BE2C (cell line): ENCODE measurements around the gene MT1X.

ENCODE experiments used
- DNase-seq: peaks from one replicate; pipeline ENCODE4 v3.0.0-alpha.2; 2020
- H3K27me3 ChIP-seq: fragments of 250-450 bp; sonication (Bioruptor Pico); 2 replicates; pipeline ENCODE4 v1.5.1; 2020; ENCODE audit warnings: mild to moderate bottlenecking
- H3K36me3 ChIP-seq: fragments of 250-450 bp; sonication (Bioruptor Pico); 2 replicates; pipeline ENCODE4 v1.5.1; 2020; ENCODE audit warnings: mild to moderate bottlenecking
- H3K4me1 ChIP-seq: fragments of 250-450 bp; sonication (Bioruptor Pico); 2 replicates; pipeline ENCODE4 v1.5.1; 2020
- H3K4me3 ChIP-seq: 2 replicates; pipeline ENCODE4 v1.5.1; 2011; ENCODE audit warnings: low read depth, low read length
- H3K9me3 ChIP-seq: fragments of 250-450 bp; sonication (Bioruptor Pico); 2 replicates; pipeline ENCODE4 v1.5.1; 2020
- CTCF ChIP-seq: IDR thresholded peaks from 2 replicates; pipeline ENCODE4 v1.5.1; 2012; ENCODE audit warnings: mild to moderate bottlenecking, low read depth, low read length

The MT1X gene

GRCh38 chr16:56729735-56730662 lies 47.7 kb downstream of the MT1X start, which contains the start of gene NUP93:
Gene NUP93 (plus strand): TSS chr16:56730129. CDS start chr16:56748248, 18,119 bp downstream.
- no peak for TF ChIP-seq CTCF
- Histone ChIP-seq H3K4me3 (peak within 1 kb of the TSS; percentile 89), H3K4me1 (peaks cover 3% of the 10 kb centered on the region; the same call in 1 of the 2 replicates), H3K36me3 (no peaks in the 10 kb centered on the region), H3K27me3 (no peaks in the 10 kb centered on the region), H3K9me3 (no peaks in the 10 kb centered on the region)
- peak; percentile 94 for DNase-seq

GRCh38 chr16:56732366-56732765 lies 50.1 kb downstream of the MT1X start:
- H3K4me3 ChIP-seq = no peak overlapping the region
- H3K4me1 ChIP-seq = peaks cover 3% of the 10 kb centered on the region; the same call in 1 of the 2 replicates
- no peaks in the 10 kb centered on the region for H3K9me3 ChIP-seq
- H3K36me3 ChIP-seq = no peaks in the 10 kb centered on the region
- TF ChIP-seq CTCF = no peak
- H3K27me3 ChIP-seq = no peaks in the 10 kb centered on the region
- DNase-seq = no peak

- Histone ChIP-seq H3K9me3 (no peaks in the 10 kb centered on the region), H3K4me3 (no peak overlapping the region), H3K36me3 (no peaks in the 10 kb centered on the region), H3K4me1 (peaks cover 3% of the 10 kb centered on the region; the same call in 1 of the 2 replicates), H3K27me3 (no peaks in the 10 kb centered on the region)
- TF ChIP-seq CTCF = no peak
- DNase-seq = no peak
Observed at GRCh38 chr16:56732832-56733231, 50.6 kb downstream of the MT1X start.
